AML-193 (cell line): ENCODE results near the gene TMOD1.
"Not testable (repeated sequence)": the region's sequence is repeated elsewhere in the genome, so short reads cannot be mapped to it uniquely, and the experiment has no call there.

ENCODE experiments used
- DNase-seq, 2 experiments: peaks; one replicate each; lab custom pipeline; 2025; lab: John Stamatoyannopoulos, UW

The TMOD1 gene

GRCh38 chr9:97565262-97565661 is 63.8 kb downstream of the TMOD1 start:
- DNase-seq = no peak

GRCh38 chr9:97567182-97567893 is 65.9 kb downstream of the TMOD1 start:
- no peak for DNase-seq

- DNase-seq = no peak
Measured at GRCh38 chr9:97567894-97568202, 66.4 kb downstream of the TMOD1 start.

- no peak for DNase-seq
Measured at GRCh38 chr9:97568461-97569275, 67.2 kb downstream of the TMOD1 start.

- no peak for DNase-seq
Measured at GRCh38 chr9:97570899-97571298, 69.4 kb downstream of the TMOD1 start.

- DNase-seq = no peak
Measured at GRCh38 chr9:97571664-97572063, 70.2 kb downstream of the TMOD1 start.

- DNase-seq = no peak
Measured at GRCh38 chr9:97572196-97572891, 70.9 kb downstream of the TMOD1 start.

- no peak for DNase-seq
Measured at GRCh38 chr9:97572892-97573365, 71.5 kb downstream of the TMOD1 start.

GRCh38 chr9:97573482-97574073 is 72.1 kb downstream of the TMOD1 start:
- DNase-seq = no peak

- DNase-seq = not testable (repeated sequence)
Measured at GRCh38 chr9:97574101-97574571, 72.7 kb downstream of the TMOD1 start.

GRCh38 chr9:97574921-97575672 is 73.6 kb downstream of the TMOD1 start:
- DNase-seq = not testable (repeated sequence)

- no peak for DNase-seq
Measured at GRCh38 chr9:97575673-97576200, 74.3 kb downstream of the TMOD1 start.

GRCh38 chr9:97577051-97577450 is 75.6 kb downstream of the TMOD1 start:
- no peak for DNase-seq

- DNase-seq = no peak
Measured at GRCh38 chr9:97578846-97579245, 77.4 kb downstream of the TMOD1 start.

GRCh38 chr9:97579914-97580313 is 78.4 kb downstream of the TMOD1 start:
- DNase-seq = no peak

GRCh38 chr9:97581590-97581989 is 80.1 kb downstream of the TMOD1 start:
- not testable (repeated sequence) for DNase-seq

GRCh38 chr9:97584778-97585177 is 83.3 kb downstream of the TMOD1 start:
- not testable (repeated sequence) for DNase-seq

- DNase-seq = not testable (repeated sequence)
Measured at GRCh38 chr9:97586909-97587308, 85.4 kb downstream of the TMOD1 start.

GRCh38 chr9:97591535-97591934 is 90.1 kb downstream of the TMOD1 start:
- DNase-seq = no peak

GRCh38 chr9:97592126-97592525 is 90.7 kb downstream of the TMOD1 start:
- DNase-seq = no peak

GRCh38 chr9:97593960-97594359 is 92.5 kb downstream of the TMOD1 start:
- DNase-seq = no peak
